Skeletal muscle satellite cell (primary cell): ENCODE measurements around the gene FLCN.
A peak's percentile ranks its signal among the peaks of the same experiment; 100 is the strongest.

Experiments used
- H3K27me3 ChIP-seq: 2 replicates; pipeline ENCODE4 v1.7.0; 2013; ENCODE audit warnings: low read length; ENCODE audit not compliant: control insufficient read depth, insufficient read depth
- H3K36me3 ChIP-seq: 2 replicates; pipeline ENCODE4 v1.7.0; 2013; ENCODE audit warnings: mild to moderate bottlenecking, control low read depth, low read length; ENCODE audit not compliant: insufficient read depth
- H3K4me1 ChIP-seq: 2 replicates; pipeline ENCODE4 v1.7.0; 2013; ENCODE audit warnings: low read length; ENCODE audit not compliant: control insufficient read depth, insufficient read depth
- H3K4me2 ChIP-seq: 2 replicates; pipeline ENCODE4 v1.7.0; 2013; ENCODE audit warnings: mild to moderate bottlenecking, low read length
- H3K4me3 ChIP-seq: 2 replicates; pipeline ENCODE4 v1.7.0; 2013; ENCODE audit warnings: low read length
- H3K9ac ChIP-seq: 2 replicates; pipeline ENCODE4 v1.7.0; 2013; ENCODE audit warnings: mild to moderate bottlenecking, low read depth, low read length, moderate library complexity
- H3K9me3 ChIP-seq: replicated peaks from 2 replicates; pipeline ENCODE4 v1.7.0; 2013; ENCODE audit warnings: mild to moderate bottlenecking, control low read depth, low read length

The FLCN gene

GRCh38 chr17:17220529-17220928 is 16.4 kb downstream of the FLCN start:
- Histone ChIP-seq H3K9me3 (no peaks in the 10 kb centered on the region), H3K27me3 (no peaks in the 10 kb centered on the region), H3K36me3 (peaks cover 90% of the 10 kb centered on the region), H3K4me3 (no peak overlapping the region), H3K4me2 (no peak overlapping the region), H3K9ac (no peak overlapping the region), H3K4me1 (no peaks in the 10 kb centered on the region)

GRCh38 chr17:17217995-17218394 is 19.0 kb downstream of the FLCN start:
- Histone ChIP-seq H3K4me2 (no peak overlapping the region), H3K9me3 (no peaks in the 10 kb centered on the region)

GRCh38 chr17:17216776-17217175 is 20.2 kb downstream of the FLCN start:
- no peaks in the 10 kb centered on the region for H3K9me3 ChIP-seq
- H3K27me3 ChIP-seq, result no peaks in the 10 kb centered on the region
- no peak overlapping the region for H3K9ac ChIP-seq
- no peak overlapping the region for H3K4me2 ChIP-seq
- H3K36me3 ChIP-seq, result peaks cover 83% of the 10 kb centered on the region
- H3K4me1 ChIP-seq, result no peaks in the 10 kb centered on the region
- H3K4me3 ChIP-seq, result no peak overlapping the region

More at GRCh38 chr17:17217995-17218394, 19.0 kb downstream of the FLCN start:
- Histone ChIP-seq H3K9ac (no peak overlapping the region), H3K36me3 (peaks cover 89% of the 10 kb centered on the region), H3K27me3 (no peaks in the 10 kb centered on the region), H3K4me1 (no peaks in the 10 kb centered on the region), H3K4me3 (no peak overlapping the region)

- Histone ChIP-seq H3K9me3 (no peaks in the 10 kb centered on the region), H3K4me3 (no peak overlapping the region), H3K36me3 (peaks cover 83% of the 10 kb centered on the region), H3K4me2 (no peak overlapping the region), H3K4me1 (peaks cover 3% of the 10 kb centered on the region), H3K27me3 (no peaks in the 10 kb centered on the region), H3K9ac (no peak overlapping the region)
These were observed 20.7 kb downstream of the FLCN start for GRCh38 chr17:17216236-17216635.

GRCh38 chr17:17215575-17215974 is 21.4 kb downstream of the FLCN start:
- Histone ChIP-seq H3K4me1 (peaks cover 6% of the 10 kb centered on the region), H3K9me3 (no peaks in the 10 kb centered on the region), H3K4me3 (no peak overlapping the region), H3K9ac (no peak overlapping the region), H3K4me2 (no peak overlapping the region), H3K27me3 (no peaks in the 10 kb centered on the region), H3K36me3 (peaks cover 80% of the 10 kb centered on the region)

- peaks cover 6% of the 10 kb centered on the region for H3K4me1 ChIP-seq
- H3K4me2 ChIP-seq, result no peak overlapping the region
- H3K36me3 ChIP-seq, result peaks cover 73% of the 10 kb centered on the region
- no peaks in the 10 kb centered on the region for H3K9me3 ChIP-seq
- no peaks in the 10 kb centered on the region for H3K27me3 ChIP-seq
- H3K9ac ChIP-seq, result no peak overlapping the region
- no peak overlapping the region for H3K4me3 ChIP-seq
These were observed 22.1 kb downstream of the FLCN start for GRCh38 chr17:17214646-17215436.

GRCh38 chr17:17213775-17214174 is 23.2 kb downstream of the FLCN start:
- no peak overlapping the region for H3K4me3 ChIP-seq
- peaks cover 6% of the 10 kb centered on the region for H3K4me1 ChIP-seq
- H3K9ac ChIP-seq, result no peak overlapping the region
- H3K36me3 ChIP-seq, result peaks cover 66% of the 10 kb centered on the region
- H3K27me3 ChIP-seq, result no peaks in the 10 kb centered on the region
- no peak overlapping the region for H3K4me2 ChIP-seq
- H3K9me3 ChIP-seq, result no peaks in the 10 kb centered on the region

GRCh38 chr17:17207998-17208397 is 29.0 kb downstream of the FLCN start:
- peaks cover 12% of the 10 kb centered on the region for H3K36me3 ChIP-seq
- no peak overlapping the region for H3K4me3 ChIP-seq
- no peak overlapping the region for H3K9ac ChIP-seq
- no peaks in the 10 kb centered on the region for H3K27me3 ChIP-seq
- H3K4me2 ChIP-seq, result no peak overlapping the region
- H3K4me1 ChIP-seq, result peaks cover 43% of the 10 kb centered on the region
- no peaks in the 10 kb centered on the region for H3K9me3 ChIP-seq

- no peak overlapping the region for H3K4me3 ChIP-seq
- peak overlapping the region; percentile 98 for H3K4me2 ChIP-seq
- peaks cover 9% of the 10 kb centered on the region for H3K36me3 ChIP-seq
- no peaks in the 10 kb centered on the region for H3K27me3 ChIP-seq
- peak overlapping the region; percentile 1 for H3K9ac ChIP-seq
- H3K9me3 ChIP-seq, result no peaks in the 10 kb centered on the region
- peaks cover 43% of the 10 kb centered on the region for H3K4me1 ChIP-seq
These were observed 30.0 kb downstream of the FLCN start for GRCh38 chr17:17206913-17207335.

- H3K36me3 ChIP-seq, result peaks cover 4% of the 10 kb centered on the region
- peak within 1 kb of the TSS; percentile 80 for H3K9ac ChIP-seq
- H3K4me1 ChIP-seq, result peaks cover 41% of the 10 kb centered on the region
- peak within 1 kb of the TSS; percentile 76 for H3K4me3 ChIP-seq
- H3K9me3 ChIP-seq, result no peaks in the 10 kb centered on the region
- peak within 1 kb of the TSS; percentile 98 for H3K4me2 ChIP-seq
- no peaks in the 10 kb centered on the region for H3K27me3 ChIP-seq
These were observed 30.6 kb downstream of the FLCN start, which contains the start of gene PLD6 for GRCh38 chr17:17206124-17206912. Gene PLD6, minus strand, starts transcription at chr17:17206333. Its CDS starts 47 bp downstream, at chr17:17206286.

GRCh38 chr17:17205368-17206123 is 31.4 kb downstream of the FLCN start:
- Histone ChIP-seq H3K36me3 (no peaks in the 10 kb centered on the region), H3K27me3 (no peaks in the 10 kb centered on the region), H3K4me3 (peak overlapping the region; percentile 76), H3K4me2 (peak overlapping the region; percentile 98), H3K9me3 (no peaks in the 10 kb centered on the region), H3K4me1 (peaks cover 37% of the 10 kb centered on the region), H3K9ac (peak overlapping the region; percentile 80)
